SK-N-SH (cell line): ENCODE data around the gene PRPH. TPM values are rescaled to one million over a fixed set of nuclear protein-coding genes. Genes with fewer than 3 reads are reported as not detected.

ENCODE experiments used
- CTCF ChIA-PET: fragments of 300-600, 350-600 bp; formaldehyde crosslinking; extraction: SDS; loops from one replicate; lab custom pipeline; 2021; lab: Yijun Ruan, JAX
- POLR2A ChIA-PET: fragments of 350-600 bp; sonication (Branson Sonifier 250); formaldehyde crosslinking; extraction: SDS; loops from one replicate; lab custom pipeline; 2020; ENCODE audit warnings: antibody characterized with exemption, inconsistent platforms; lab: Yijun Ruan, JAX
- DNase-seq: peaks from one replicate; pipeline ENCODE4 v3.0.0; 2012
- H2AFZ ChIP-seq: fragments of 200-600 bp; sonication (generic); 2 replicates; pipeline ENCODE4 v1.8.1; 2016; ENCODE audit warnings: antibody characterized with exemption, mild to moderate bottlenecking, low read depth
- H3F3A ChIP-seq: fragments of 200-600 bp; sonication (generic); replicated peaks from 2 replicates; pipeline ENCODE3; 2016; ENCODE audit warnings: antibody characterized with exemption, mild to moderate bottlenecking; ENCODE audit not compliant: insufficient read depth
- H3K27ac ChIP-seq, 2 experiments: fragments of 200-500 bp in 1 of 2; fragments of 200-600 bp in 1 of 2; sonication (Bioruptor generic) in 1 of 2; sonication (generic), shearing (Covaris generic) in 1 of 2; 2 replicates each; pipeline versions ENCODE4 v1.5.1 to v1.6.1; 2014 to 2016; ENCODE audit warnings: low read depth in 2 of 2, inconsistent platforms in 1 of 2, low read length in 1 of 2, mild to moderate bottlenecking in 1 of 2, mixed read lengths in 1 of 2
- H3K27me3 ChIP-seq: fragments of 200-600 bp; sonication (generic), shearing (Covaris generic); 2 replicates; pipeline ENCODE4 v1.6.1; 2016; ENCODE audit warnings: mixed run types; ENCODE audit not compliant: insufficient read depth
- H3K36me3 ChIP-seq, 2 experiments: fragments of 200-500 bp in 1 of 2; fragments of 200-600 bp in 1 of 2; sonication (Bioruptor generic) in 1 of 2; sonication (generic) in 1 of 2; replicated peaks in 1 of 2; 2 replicates each; pipeline versions ENCODE3 to v1.5.1; 2014 to 2016; ENCODE audit warnings: low read length in 1 of 2, mild to moderate bottlenecking in 1 of 2; ENCODE audit not compliant: insufficient read depth in 2 of 2, control insufficient read depth in 1 of 2
- H3K4me1 ChIP-seq, 2 experiments: fragments of 200-500 bp in 1 of 2; fragments of 200-600 bp in 1 of 2; sonication (Bioruptor generic) in 1 of 2; sonication (generic), shearing (Covaris generic) in 1 of 2; 2 replicates each; pipeline versions ENCODE4 v1.5.1 to v1.6.1; 2014 to 2016; ENCODE audit warnings: low read depth in 1 of 2, low read length in 1 of 2, mixed run types in 1 of 2; ENCODE audit not compliant: insufficient read depth in 2 of 2, control insufficient read depth in 1 of 2
- H3K4me2 ChIP-seq: fragments of 200-600 bp; sonication (generic), shearing (Covaris generic); 2 replicates; pipeline ENCODE4 v1.6.1; 2017; ENCODE audit warnings: mixed run types
- H3K4me3 ChIP-seq, 2 experiments: fragments of 200-500 bp in 1 of 2; fragments of 200-600 bp in 1 of 2; sonication (Bioruptor generic) in 1 of 2; sonication (generic), shearing (Covaris generic) in 1 of 2; 2 replicates each; pipeline versions ENCODE4 v1.5.1 to v1.8.1; 2014 to 2016; ENCODE audit warnings: low read depth in 2 of 2, inconsistent platforms in 1 of 2, low read length in 1 of 2, mild to moderate bottlenecking in 1 of 2, mixed read lengths in 1 of 2, moderate library complexity in 1 of 2
- H3K79me2 ChIP-seq: fragments of 200-600 bp; sonication (generic); 2 replicates; pipeline ENCODE4 v1.8.1; 2017; ENCODE audit warnings: mild to moderate bottlenecking; ENCODE audit not compliant: insufficient read depth
- H3K9ac ChIP-seq: fragments of 200-600 bp; sonication (generic); 2 replicates; pipeline ENCODE4 v1.6.1; 2017; ENCODE audit warnings: mixed run types
- H3K9me2 ChIP-seq: fragments of 200-600 bp; sonication (generic); 2 replicates; pipeline ENCODE4 v1.6.1; 2017; ENCODE audit warnings: mixed run types
- H3K9me3 ChIP-seq: fragments of 200-600 bp; sonication (generic); 2 replicates; pipeline ENCODE4 v1.6.1; 2017; ENCODE audit warnings: mixed run types, mild to moderate bottlenecking, moderate library complexity
- H4K20me1 ChIP-seq: fragments of 200-600 bp; sonication (generic); 2 replicates; pipeline ENCODE4 v1.6.1; 2017; ENCODE audit warnings: mild to moderate bottlenecking, mixed run types; ENCODE audit not compliant: insufficient read depth
- CHD2 ChIP-seq: fragments of 150-350 bp; IDR thresholded peaks from 2 replicates; pipeline ENCODE4 v1.6.1; 2018; ENCODE audit warnings: low read length; ENCODE audit not compliant: partially characterized antibody
- EP300 ChIP-seq, 2 experiments: IDR thresholded peaks; 2 replicates each; pipeline versions ENCODE4 v1.4.0 to v1.6.1; 2012; ENCODE audit warnings: borderline replicate concordance in 1 of 2, low read depth in 1 of 2, low read length in 1 of 2
- FOXJ3 ChIP-seq: sonication (generic); formaldehyde crosslinking; IDR thresholded peaks from 2 replicates; pipeline ENCODE4 v1.5.1; 2020; ENCODE audit warnings: mild to moderate bottlenecking, missing genetic modification reagents
- GABPA ChIP-seq: IDR thresholded peaks from 2 replicates; pipeline ENCODE4 v1.4.0; 2012; ENCODE audit warnings: low read depth, mild to moderate bottlenecking
- GATA2 ChIP-seq: sonication (generic); formaldehyde crosslinking; IDR thresholded peaks from 2 replicates; pipeline ENCODE4 v1.5.0; 2020; ENCODE audit warnings: mild to moderate bottlenecking, missing genetic modification reagents
- MXI1 ChIP-seq: IDR thresholded peaks from 2 replicates; pipeline ENCODE4 v1.6.1; 2012; ENCODE audit warnings: mild to moderate bottlenecking, low read depth, low read length, improper control_type of control experiment
- NFIC ChIP-seq: IDR thresholded peaks from 2 replicates; pipeline ENCODE4 v1.4.0; 2012; ENCODE audit warnings: borderline replicate concordance
- PBX3 ChIP-seq: IDR thresholded peaks from 2 replicates; pipeline ENCODE4; 2012
- RAD21 ChIP-seq: IDR thresholded peaks from 2 replicates; pipeline ENCODE4 v1.6.1; 2012; ENCODE audit warnings: mild to moderate bottlenecking, low read length
- REST ChIP-seq: IDR thresholded peaks from 2 replicates; pipeline ENCODE4 v1.6.1; 2012; ENCODE audit warnings: mild to moderate bottlenecking, low read depth, low read length, moderate library complexity
- RXRA ChIP-seq: IDR thresholded peaks from 2 replicates; pipeline ENCODE4 v1.4.0; 2012; ENCODE audit warnings: low read depth, mild to moderate bottlenecking, borderline replicate concordance
- SIN3A ChIP-seq: IDR thresholded peaks from 2 replicates; pipeline ENCODE4 v1.6.1; 2012; ENCODE audit warnings: low read depth, mild to moderate bottlenecking, low read length, moderate library complexity, borderline replicate concordance
- TCF12 ChIP-seq: IDR thresholded peaks from 2 replicates; pipeline ENCODE4 v1.4.0; 2012
- TEAD4 ChIP-seq: IDR thresholded peaks from 2 replicates; pipeline ENCODE4 v1.4.0; 2012; ENCODE audit warnings: mild to moderate bottlenecking, borderline replicate concordance; ENCODE audit not compliant: insufficient read depth
- USF2 ChIP-seq: fragments of 150-350 bp; IDR thresholded peaks from 2 replicates; pipeline ENCODE4 v1.6.1; 2017; ENCODE audit warnings: antibody characterized with exemption, low read length, low read depth, borderline replicate concordance
- YY1 ChIP-seq: IDR thresholded peaks from 2 replicates; pipeline ENCODE4 v1.4.0; 2012; ENCODE audit warnings: low read depth, mild to moderate bottlenecking
- ZBTB33 ChIP-seq: IDR thresholded peaks from 2 replicates; pipeline ENCODE4 v1.4.0; 2012; ENCODE audit warnings: low read depth, borderline replicate concordance
- WGBS: methylation state at CpG from one replicate; pipeline ENCODE4 v1.1.6; 2017; ENCODE audit warnings: low lambda C conversion rate; 5-methylcytosine and 5-hydroxymethylcytosine counted together
- polyA plus RNA-seq, 3 experiments: library from polyadenylated mRNA; depleted of rRNA; stranded (reverse); fragments of >200 nt; gene quantifications; 2 replicates each; pipeline ENCODE4 v1.2.3, GENCODE V29; 2012

Gene PRPH
- polyA plus RNA-seq, 1 of the 3 experiments (the other 2 are of a cell fraction) = 1.9 TPM

GRCh38 chr12:49341777-49342065 is 46.8 kb downstream of the PRPH start:
- no peak overlapping the region; the same call in 1 of the 2 replicates for H3K4me2 ChIP-seq
- ChIA-PET POLR2A (interaction anchor here (2.7 kb wide), 1 partner anchor 19 kb away, joined by 9 read pairs; the partner anchor contains the start of gene TROAP), CTCF (interaction anchor here (0.6 to 15.9 kb wide), 43 partner anchors 9 to 292 kb away, joined by 3 to 658 read pairs (median 5); partner anchors contain the start of genes PRPH, SPATS2, TROAP and TUBA1C)
- no peaks in the 10 kb centered on the region for H3K9me2 ChIP-seq
- H3K27me3 ChIP-seq = peaks cover 5% of the 10 kb centered on the region; the same call in 1 of the 2 replicates
- no peaks in the 10 kb centered on the region for H3K79me2 ChIP-seq
- no peaks in the 10 kb centered on the region for H3K36me3 ChIP-seq
- no peak for DNase-seq
- H2AFZ ChIP-seq = no peak overlapping the region
- H3F3A ChIP-seq = peaks cover 17% of the 10 kb centered on the region
- TF ChIP-seq USF2 = no peak
- no peak for TF ChIP-seq GABPA
- TF ChIP-seq FOXJ3 (CRISPR knock-in tag) = no peak
- TF ChIP-seq MXI1 = no peak
- no peak for TF ChIP-seq NFIC
- H3K9ac ChIP-seq = no peak overlapping the region
- 89% methylated on average over 21 of the region's 21 CpGs for WGBS
- H3K27ac ChIP-seq = no peak overlapping the region
- H3K9me3 ChIP-seq = no peaks in the 10 kb centered on the region
- no peaks in the 10 kb centered on the region for H4K20me1 ChIP-seq
- peaks cover 9 to 34% of the 10 kb centered on the region in 2 experiments; a peak in 2 of 4 replicates for H3K4me1 ChIP-seq
- no peak overlapping the region for H3K4me3 ChIP-seq

GRCh38 chr12:49342066-49342913 is 47.3 kb downstream of the PRPH start:
- H3K9me3 ChIP-seq = no peaks in the 10 kb centered on the region
- CTCF ChIA-PET = interaction anchor here (0.6 to 15.9 kb wide), 59 partner anchors 9 to 355 kb away, joined by 3 to 658 read pairs (median 5); partner anchors contain the start of genes PRPH, SPATS2, TROAP and TUBA1C
- no peaks in the 10 kb centered on the region for H3K9me2 ChIP-seq
- H3K36me3 ChIP-seq = no peaks in the 10 kb centered on the region
- H3K79me2 ChIP-seq = no peaks in the 10 kb centered on the region
- no peaks in the 10 kb centered on the region for H4K20me1 ChIP-seq
- H3K4me1 ChIP-seq = peaks cover 14 to 39% of the 10 kb centered on the region in 2 experiments; a peak in 2 of 4 replicates
- POLR2A ChIA-PET = interaction anchor here (2.7 kb wide), 1 partner anchor 20 kb away, joined by 9 read pairs; the partner anchor contains the start of gene TROAP
- DNase-seq = peak; percentile 96
- H3K9ac ChIP-seq = no peak overlapping the region
- H3K27me3 ChIP-seq = peaks cover 5% of the 10 kb centered on the region; the same call in 1 of the 2 replicates
- WGBS = 19% methylated on average over 35 of the region's 58 CpGs
- peak overlapping the region; percentile 37 to 52 for H3K4me3 ChIP-seq
- peak overlapping the region; percentile 82; the same call in 1 of the 2 replicates for H2AFZ ChIP-seq
- no peak overlapping the region for H3K27ac ChIP-seq
- H3K4me2 ChIP-seq = peak overlapping the region; percentile 76
- H3F3A ChIP-seq = peaks cover 21% of the 10 kb centered on the region
- no peak for TF ChIP-seq RXRA
- TF ChIP-seq NFIC = no peak
- peak; percentile 58; the same call in 1 of the 2 replicates for TF ChIP-seq SIN3A
- TF ChIP-seq EP300 (IDR thresholded peaks at IDR 0.05; ENCODE audit: borderline replicate concordance in 1 of 2, low read depth in 1 of 2, low read length in 1 of 2) = no peak
- no peak for TF ChIP-seq REST
- TF ChIP-seq CHD2 = peak; percentile 46
- no peak for TF ChIP-seq MXI1
- TF ChIP-seq RAD21 = peak; percentile 71
- no peak for TF ChIP-seq GATA2 (CRISPR knock-in tag)
- no peak for TF ChIP-seq TEAD4
- no peak for TF ChIP-seq ZBTB33
- no peak for TF ChIP-seq YY1
- no peak for TF ChIP-seq TCF12
- no peak for TF ChIP-seq FOXJ3 (CRISPR knock-in tag)
- peak; percentile 29 for TF ChIP-seq PBX3
